ENCODE results near the gene GPC6.

Gene GPC6

GRCh38 chr13:93270769-93271742 lies 44.4 kb downstream of the GPC6 start:
- no peak overlapping the region for H3K4me3 ChIP-seq (replicated peaks; ENCODE audit: low read depth, low read length)
- DNase-seq (ENCODE audit: extremely low read depth, low read depth), result no peak
- TF ChIP-seq, protein P1, sequence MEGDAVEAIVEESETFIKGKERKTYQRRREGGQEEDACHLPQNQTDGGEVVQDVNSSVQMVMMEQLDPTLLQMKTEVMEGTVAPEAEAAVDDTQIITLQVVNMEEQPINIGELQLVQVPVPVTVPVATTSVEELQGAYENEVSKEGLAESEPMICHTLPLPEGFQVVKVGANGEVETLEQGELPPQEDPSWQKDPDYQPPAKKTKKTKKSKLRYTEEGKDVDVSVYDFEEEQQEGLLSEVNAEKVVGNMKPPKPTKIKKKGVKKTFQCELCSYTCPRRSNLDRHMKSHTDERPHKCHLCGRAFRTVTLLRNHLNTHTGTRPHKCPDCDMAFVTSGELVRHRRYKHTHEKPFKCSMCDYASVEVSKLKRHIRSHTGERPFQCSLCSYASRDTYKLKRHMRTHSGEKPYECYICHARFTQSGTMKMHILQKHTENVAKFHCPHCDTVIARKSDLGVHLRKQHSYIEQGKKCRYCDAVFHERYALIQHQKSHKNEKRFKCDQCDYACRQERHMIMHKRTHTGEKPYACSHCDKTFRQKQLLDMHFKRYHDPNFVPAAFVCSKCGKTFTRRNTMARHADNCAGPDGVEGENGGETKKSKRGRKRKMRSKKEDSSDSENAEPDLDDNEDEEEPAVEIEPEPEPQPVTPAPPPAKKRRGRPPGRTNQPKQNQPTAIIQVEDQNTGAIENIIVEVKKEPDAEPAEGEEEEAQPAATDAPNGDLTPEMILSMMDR (IDR thresholded peaks at IDR 0.05; ENCODE audit: low read depth, low read length, missing control alignments), result no peak

- no peak for DNase-seq (ENCODE audit: extremely low read depth, low read depth)
These were observed 53.4 kb downstream of the GPC6 start for GRCh38 chr13:93279982-93280381.

DNA sequence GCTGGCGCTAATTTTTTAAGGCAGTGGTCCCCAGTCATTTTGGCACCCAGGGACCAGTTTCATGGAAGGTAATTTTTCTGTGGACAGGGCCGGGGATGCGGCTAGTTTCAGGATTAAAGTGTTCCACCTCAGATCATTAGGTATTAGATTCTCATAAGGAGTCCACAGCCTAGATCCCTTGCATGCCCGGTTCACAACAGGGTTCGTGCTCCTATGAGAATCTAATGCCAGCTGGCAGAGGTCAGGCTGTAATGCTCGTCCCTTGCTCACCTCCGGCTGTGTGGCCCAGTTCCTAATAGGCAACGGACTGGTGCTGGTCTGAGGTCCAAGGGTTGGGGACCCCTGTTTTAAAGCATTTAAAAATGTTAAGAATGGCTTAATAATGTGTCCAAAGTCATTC lies 54.1 kb downstream of the GPC6 start:
- TF ChIP-seq, protein P1 (IDR thresholded peaks at IDR 0.05; ENCODE audit: low read depth, low read length, missing control alignments), result no peak
- no peak for DNase-seq (ENCODE audit: extremely low read depth, low read depth)
- no peak overlapping the region for H3K4me3 ChIP-seq (replicated peaks; ENCODE audit: low read depth, low read length)

More at GRCh38 chr13:93279982-93280381, 53.4 kb downstream of the GPC6 start:
- H3K4me3 ChIP-seq (replicated peaks; ENCODE audit: low read depth, low read length), result no peak overlapping the region
- TF ChIP-seq, protein P1 (IDR thresholded peaks at IDR 0.05; ENCODE audit: low read depth, low read length, missing control alignments), result no peak

DNA sequence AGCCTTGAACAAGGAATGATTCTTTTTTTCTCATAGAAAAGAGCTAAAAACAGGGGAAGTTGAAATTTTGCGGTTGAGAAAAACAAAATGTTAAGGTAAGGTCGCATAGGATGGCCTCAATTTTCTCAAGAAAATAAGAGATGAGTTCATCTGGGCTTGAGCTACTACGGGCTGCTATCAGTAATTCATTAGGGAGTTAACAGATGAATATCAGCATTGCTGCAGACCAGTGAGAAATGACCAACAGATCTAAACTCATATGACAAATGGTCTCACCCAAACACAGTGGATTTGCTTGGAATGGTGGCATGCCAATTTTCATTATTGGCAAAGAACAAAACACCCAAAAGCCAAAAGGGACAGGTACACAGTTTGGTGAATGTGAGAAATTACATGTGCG lies 56.6 kb downstream of the GPC6 start:
- H3K4me3 ChIP-seq (replicated peaks; ENCODE audit: low read depth, low read length), result no peak overlapping the region
- DNase-seq (ENCODE audit: extremely low read depth, low read depth), result no peak
- TF ChIP-seq, protein P1 (IDR thresholded peaks at IDR 0.05; ENCODE audit: low read depth, low read length, missing control alignments), result no peak

DNA sequence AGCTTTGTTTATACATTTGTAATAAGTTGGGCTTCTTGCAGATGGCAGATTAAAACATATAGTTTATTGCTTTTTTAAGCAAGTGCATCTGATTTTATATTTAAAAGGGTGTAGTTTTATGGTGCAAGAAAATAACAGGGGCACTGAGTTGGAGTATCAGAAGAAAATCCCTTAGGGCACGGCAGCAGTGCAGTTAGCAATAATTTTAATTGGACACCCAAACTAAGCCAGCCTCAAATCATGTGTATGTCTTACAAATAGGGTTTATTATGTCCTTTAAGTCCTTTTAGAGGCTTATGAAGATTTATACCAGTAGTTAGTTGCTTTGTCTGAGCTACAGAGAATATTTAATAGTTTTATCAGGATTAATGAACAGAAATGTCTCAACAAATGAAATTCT lies 57.5 kb downstream of the GPC6 start:
- no peak for DNase-seq (ENCODE audit: extremely low read depth, low read depth)
- H3K4me3 ChIP-seq (replicated peaks; ENCODE audit: low read depth, low read length), result no peak overlapping the region
- TF ChIP-seq, protein P1 (IDR thresholded peaks at IDR 0.05; ENCODE audit: low read depth, low read length, missing control alignments), result no peak

DNA sequence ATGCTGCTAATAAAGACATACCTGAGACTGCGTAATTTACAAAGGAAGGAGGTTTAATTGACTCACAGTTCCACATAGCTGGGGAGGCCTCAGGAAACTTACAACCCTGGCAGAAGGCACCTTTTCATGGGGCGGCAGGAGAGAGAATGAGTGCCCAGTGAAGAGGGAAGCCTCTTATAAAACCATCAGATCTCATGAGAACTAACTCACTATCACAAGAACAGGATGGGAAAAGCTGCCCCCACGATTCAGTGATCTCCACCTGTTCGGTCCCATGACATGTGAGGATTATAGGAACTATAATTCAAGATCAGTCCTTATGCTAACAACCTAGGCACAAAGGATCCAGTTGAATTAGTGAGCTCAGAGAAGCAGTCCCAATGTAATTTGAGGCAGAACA lies 59.4 kb downstream of the GPC6 start:
- TF ChIP-seq, protein P1 (IDR thresholded peaks at IDR 0.05; ENCODE audit: low read depth, low read length, missing control alignments), result no peak
- DNase-seq (ENCODE audit: extremely low read depth, low read depth), result no peak
- no peak overlapping the region for H3K4me3 ChIP-seq (replicated peaks; ENCODE audit: low read depth, low read length)
